HepG2 (cell line): ENCODE data around the gene JPH2. TPM values are rescaled to one million over a fixed set of nuclear protein-coding genes. Genes with fewer than 3 reads are reported as not detected.
A peak's percentile ranks its signal among the peaks of the same experiment; 100 is the strongest.

Experiments
- EEA1 ChIP-seq: sonication (generic); formaldehyde crosslinking; IDR thresholded peaks from 2 replicates; pipeline ENCODE4 v1.5.1; 2020; ENCODE audit warnings: mild to moderate bottlenecking, missing genetic modification reagents, borderline replicate concordance
- EP300 ChIP-seq, 3 experiments: sonication (generic) in 1 of 3; formaldehyde crosslinking in 1 of 3; IDR thresholded peaks; 2 replicates each; pipeline versions ENCODE4 v1.5.1 to v1.6.1; 2011 to 2020; ENCODE audit warnings: low read depth in 2 of 3, low read length in 2 of 3, borderline replicate concordance in 1 of 3, improper control_type of control experiment in 1 of 3, mild to moderate bottlenecking in 1 of 3, missing genetic modification reagents in 1 of 3, moderate library complexity in 1 of 3
- FOSL2 ChIP-seq: sonication (generic); formaldehyde crosslinking; IDR thresholded peaks from 2 replicates; pipeline ENCODE4 v1.4.0; 2020; ENCODE audit warnings: missing genetic modification reagents
- GABPB1 ChIP-seq: IDR thresholded peaks from 2 replicates; pipeline ENCODE4 v1.6.1; 2016; ENCODE audit warnings: mild to moderate bottlenecking, missing genetic modification reagents, moderate library complexity, missing compliant biosample characterization
- GLI4 ChIP-seq: sonication (generic); formaldehyde crosslinking; IDR thresholded peaks from 2 replicates; pipeline ENCODE4 v1.5.1; 2020; ENCODE audit warnings: missing genetic modification reagents, mild to moderate bottlenecking, moderate library complexity, borderline replicate concordance
- KLF6 ChIP-seq: IDR thresholded peaks from 2 replicates; pipeline ENCODE4 v1.8.0; 2016; ENCODE audit warnings: missing biosample characterization, missing genetic modification reagents
- RFXANK ChIP-seq: IDR thresholded peaks from 2 replicates; pipeline ENCODE4 v1.6.1; 2016
- SAP130 ChIP-seq: IDR thresholded peaks from 2 replicates; pipeline ENCODE4 v1.6.1; 2016; ENCODE audit warnings: low read depth
- SMAD9 ChIP-seq: sonication (generic); formaldehyde crosslinking; IDR thresholded peaks from 2 replicates; pipeline ENCODE4 v1.5.1; 2020; ENCODE audit warnings: mild to moderate bottlenecking, missing genetic modification reagents
- ZNF331 ChIP-seq: sonication (generic); formaldehyde crosslinking; IDR thresholded peaks from 2 replicates; pipeline ENCODE4 v1.4.0; 2020; ENCODE audit warnings: missing genetic modification reagents
- ZNF432 ChIP-seq: sonication (generic); formaldehyde crosslinking; IDR thresholded peaks from 2 replicates; pipeline ENCODE4 v1.5.0; 2020; ENCODE audit warnings: missing genetic modification reagents, mild to moderate bottlenecking, borderline replicate concordance
- ZNF670 ChIP-seq: sonication (generic); formaldehyde crosslinking; IDR thresholded peaks from 2 replicates; pipeline ENCODE4 v1.8.0; 2022; ENCODE audit warnings: mild to moderate bottlenecking, missing genetic modification reagents, borderline replicate concordance
- ZNF720 ChIP-seq: sonication (generic); formaldehyde crosslinking; IDR thresholded peaks from 2 replicates; pipeline ENCODE4 v1.4.0; 2020; ENCODE audit warnings: missing genetic modification reagents
- polyA plus RNA-seq, 8 experiments: library from polyadenylated mRNA; depleted of rRNA in 3 of 8; stranded (reverse) in 7 of 8; unstranded in 1 of 8; fragments of >200 nt; fragmentation: Illumina TruSeq in 4 of 8; extraction: Trizol in 4 of 8; gene quantifications; 2 replicates each; pipeline versions ENCODE4 v1.2.1 to v1.2.3, GENCODE V29; 2011 to 2016; ENCODE audit warnings: low read depth in 4 of 8, missing spikeins in 1 of 8, mixed read lengths in 1 of 8; ENCODE audit not compliant: insufficient read depth in 1 of 8
- total RNA-seq, 5 experiments: library from RNA; depleted of rRNA; stranded (reverse); fragments of >200 nt; fragmentation: Illumina TruSeq; extraction: Trizol; gene quantifications; 2 replicates each; pipeline ENCODE4 v1.2.3, GENCODE V29; 2016; ENCODE audit warnings: low read depth in 1 of 5
- TF ChIP-seq, protein P1 (sequence below): sonication (generic); formaldehyde crosslinking; IDR thresholded peaks from 2 replicates; pipeline ENCODE4 v1.9.0; 2021; ENCODE audit warnings: missing genetic modification reagents, borderline replicate concordance
- TF ChIP-seq, protein P2 (sequence below): sonication (generic); formaldehyde crosslinking; IDR thresholded peaks from 2 replicates; pipeline ENCODE4 v1.4.0; 2020; ENCODE audit warnings: missing genetic modification reagents
- TF ChIP-seq, protein P3 (sequence below): sonication (generic); formaldehyde crosslinking; IDR thresholded peaks from 2 replicates; pipeline ENCODE4 v1.5.1; 2020; ENCODE audit warnings: missing genetic modification reagents, mild to moderate bottlenecking, borderline replicate concordance
- TF ChIP-seq, protein P4 (sequence below): IDR thresholded peaks from 2 replicates; pipeline ENCODE4 v1.6.1; 2016; ENCODE audit warnings: mild to moderate bottlenecking
- TF ChIP-seq, protein P5 (sequence below): sonication (generic); formaldehyde crosslinking; IDR thresholded peaks from 2 replicates; pipeline ENCODE4 v1.4.0; 2020; ENCODE audit warnings: missing genetic modification reagents, mild to moderate bottlenecking, borderline replicate concordance

Gene JPH2
- total and polyA plus RNA-seq, 2 of the 13 experiments (the other 11 are each of a cell fraction or from before 2014, with no cell fraction given), result 0.42 TPM; not detected in 1

DNA sequence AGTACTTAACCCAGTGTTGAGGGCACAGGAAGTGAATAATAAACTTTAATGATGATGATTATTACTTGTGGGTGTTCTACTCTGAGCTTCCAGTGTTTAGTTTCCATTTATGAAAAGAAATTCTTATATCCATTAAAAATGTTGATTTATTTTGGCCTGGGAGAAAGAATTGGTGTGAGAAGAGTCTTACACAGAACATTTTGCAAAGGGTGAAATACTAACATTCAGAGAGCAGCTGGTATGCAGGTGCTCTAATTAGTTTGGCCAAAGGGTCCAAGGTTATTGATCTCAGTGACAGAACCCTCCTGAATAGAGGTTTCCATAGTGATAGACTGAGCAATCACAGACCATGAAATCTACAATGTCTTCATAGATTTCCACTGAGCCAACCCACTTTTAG, 19.1 kb upstream of the JPH2 start (continued):
- TF ChIP-seq EP300 (IDR thresholded peaks at IDR 0.05; ENCODE audit: low read depth in 2 of 2, low read length in 2 of 2) (peak in 1 of 2 experiments; percentile 40; a peak in 1 of 4 replicates), EP300 (CRISPR knock-in tag; IDR thresholded peaks at IDR 0.05; ENCODE audit: borderline replicate concordance) (no peak), ZNF670 (no peak), SAP130 (peak; percentile 81), GLI4 (no peak), SMAD9 (CRISPR knock-in tag) (no peak), FOSL2 (no peak), ZNF432 (CRISPR knock-in tag) (no peak), EEA1 (CRISPR knock-in tag) (no peak), RFXANK (no peak), ZNF720 (CRISPR knock-in tag) (no peak), KLF6 (CRISPR knock-in tag) (no peak), GABPB1 (CRISPR knock-in tag) (no peak), ZNF331 (CRISPR knock-in tag) (peak; percentile 53; the same call in 1 of the 2 replicates)
- TF ChIP-seq, protein P1, sequence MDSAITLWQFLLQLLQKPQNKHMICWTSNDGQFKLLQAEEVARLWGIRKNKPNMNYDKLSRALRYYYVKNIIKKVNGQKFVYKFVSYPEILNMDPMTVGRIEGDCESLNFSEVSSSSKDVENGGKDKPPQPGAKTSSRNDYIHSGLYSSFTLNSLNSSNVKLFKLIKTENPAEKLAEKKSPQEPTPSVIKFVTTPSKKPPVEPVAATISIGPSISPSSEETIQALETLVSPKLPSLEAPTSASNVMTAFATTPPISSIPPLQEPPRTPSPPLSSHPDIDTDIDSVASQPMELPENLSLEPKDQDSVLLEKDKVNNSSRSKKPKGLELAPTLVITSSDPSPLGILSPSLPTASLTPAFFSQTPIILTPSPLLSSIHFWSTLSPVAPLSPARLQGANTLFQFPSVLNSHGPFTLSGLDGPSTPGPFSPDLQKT (CRISPR knock-in tag), result no peak
- TF ChIP-seq, protein P2, sequence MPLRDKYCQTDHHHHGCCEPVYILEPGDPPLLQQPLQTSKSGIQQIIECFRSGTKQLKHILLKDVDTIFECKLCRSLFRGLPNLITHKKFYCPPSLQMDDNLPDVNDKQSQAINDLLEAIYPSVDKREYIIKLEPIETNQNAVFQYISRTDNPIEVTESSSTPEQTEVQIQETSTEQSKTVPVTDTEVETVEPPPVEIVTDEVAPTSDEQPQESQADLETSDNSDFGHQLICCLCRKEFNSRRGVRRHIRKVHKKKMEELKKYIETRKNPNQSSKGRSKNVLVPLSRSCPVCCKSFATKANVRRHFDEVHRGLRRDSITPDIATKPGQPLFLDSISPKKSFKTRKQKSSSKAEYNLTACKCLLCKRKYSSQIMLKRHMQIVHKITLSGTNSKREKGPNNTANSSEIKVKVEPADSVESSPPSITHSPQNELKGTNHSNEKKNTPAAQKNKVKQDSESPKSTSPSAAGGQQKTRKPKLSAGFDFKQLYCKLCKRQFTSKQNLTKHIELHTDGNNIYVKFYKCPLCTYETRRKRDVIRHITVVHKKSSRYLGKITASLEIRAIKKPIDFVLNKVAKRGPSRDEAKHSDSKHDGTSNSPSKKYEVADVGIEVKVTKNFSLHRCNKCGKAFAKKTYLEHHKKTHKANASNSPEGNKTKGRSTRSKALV, result no peak
- TF ChIP-seq, protein P3, sequence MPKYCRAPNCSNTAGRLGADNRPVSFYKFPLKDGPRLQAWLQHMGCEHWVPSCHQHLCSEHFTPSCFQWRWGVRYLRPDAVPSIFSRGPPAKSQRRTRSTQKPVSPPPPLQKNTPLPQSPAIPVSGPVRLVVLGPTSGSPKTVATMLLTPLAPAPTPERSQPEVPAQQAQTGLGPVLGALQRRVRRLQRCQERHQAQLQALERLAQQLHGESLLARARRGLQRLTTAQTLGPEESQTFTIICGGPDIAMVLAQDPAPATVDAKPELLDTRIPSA (CRISPR knock-in tag), result no peak
- TF ChIP-seq, protein P4, sequence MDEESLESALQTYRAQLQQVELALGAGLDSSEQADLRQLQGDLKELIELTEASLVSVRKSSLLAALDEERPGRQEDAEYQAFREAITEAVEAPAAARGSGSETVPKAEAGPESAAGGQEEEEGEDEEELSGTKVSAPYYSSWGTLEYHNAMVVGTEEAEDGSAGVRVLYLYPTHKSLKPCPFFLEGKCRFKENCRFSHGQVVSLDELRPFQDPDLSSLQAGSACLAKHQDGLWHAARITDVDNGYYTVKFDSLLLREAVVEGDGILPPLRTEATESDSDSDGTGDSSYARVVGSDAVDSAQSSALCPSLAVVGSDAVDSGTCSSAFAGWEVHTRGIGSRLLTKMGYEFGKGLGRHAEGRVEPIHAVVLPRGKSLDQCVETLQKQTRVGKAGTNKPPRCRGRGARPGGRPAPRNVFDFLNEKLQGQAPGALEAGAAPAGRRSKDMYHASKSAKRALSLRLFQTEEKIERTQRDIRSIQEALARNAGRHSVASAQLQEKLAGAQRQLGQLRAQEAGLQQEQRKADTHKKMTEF (CRISPR knock-in tag), result no peak
- TF ChIP-seq, protein P5, sequence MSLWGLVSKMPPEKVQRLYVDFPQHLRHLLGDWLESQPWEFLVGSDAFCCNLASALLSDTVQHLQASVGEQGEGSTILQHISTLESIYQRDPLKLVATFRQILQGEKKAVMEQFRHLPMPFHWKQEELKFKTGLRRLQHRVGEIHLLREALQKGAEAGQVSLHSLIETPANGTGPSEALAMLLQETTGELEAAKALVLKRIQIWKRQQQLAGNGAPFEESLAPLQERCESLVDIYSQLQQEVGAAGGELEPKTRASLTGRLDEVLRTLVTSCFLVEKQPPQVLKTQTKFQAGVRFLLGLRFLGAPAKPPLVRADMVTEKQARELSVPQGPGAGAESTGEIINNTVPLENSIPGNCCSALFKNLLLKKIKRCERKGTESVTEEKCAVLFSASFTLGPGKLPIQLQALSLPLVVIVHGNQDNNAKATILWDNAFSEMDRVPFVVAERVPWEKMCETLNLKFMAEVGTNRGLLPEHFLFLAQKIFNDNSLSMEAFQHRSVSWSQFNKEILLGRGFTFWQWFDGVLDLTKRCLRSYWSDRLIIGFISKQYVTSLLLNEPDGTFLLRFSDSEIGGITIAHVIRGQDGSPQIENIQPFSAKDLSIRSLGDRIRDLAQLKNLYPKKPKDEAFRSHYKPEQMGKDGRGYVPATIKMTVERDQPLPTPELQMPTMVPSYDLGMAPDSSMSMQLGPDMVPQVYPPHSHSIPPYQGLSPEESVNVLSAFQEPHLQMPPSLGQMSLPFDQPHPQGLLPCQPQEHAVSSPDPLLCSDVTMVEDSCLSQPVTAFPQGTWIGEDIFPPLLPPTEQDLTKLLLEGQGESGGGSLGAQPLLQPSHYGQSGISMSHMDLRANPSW (CRISPR knock-in tag), result no peak
